Measurements from ENCODE around the gene TMEM238. TPM values are rescaled to one million over a fixed set of nuclear protein-coding genes. Genes with fewer than 3 reads are reported as not detected.

TMEM238 gene
- total and polyA plus RNA-seq, 10 of the 15 experiments (the other 5 are each of a cell fraction or from before 2014, with no cell fraction given), result 0.05 to 16.9 (median 0.58) TPM; not detected in 1

DNA sequence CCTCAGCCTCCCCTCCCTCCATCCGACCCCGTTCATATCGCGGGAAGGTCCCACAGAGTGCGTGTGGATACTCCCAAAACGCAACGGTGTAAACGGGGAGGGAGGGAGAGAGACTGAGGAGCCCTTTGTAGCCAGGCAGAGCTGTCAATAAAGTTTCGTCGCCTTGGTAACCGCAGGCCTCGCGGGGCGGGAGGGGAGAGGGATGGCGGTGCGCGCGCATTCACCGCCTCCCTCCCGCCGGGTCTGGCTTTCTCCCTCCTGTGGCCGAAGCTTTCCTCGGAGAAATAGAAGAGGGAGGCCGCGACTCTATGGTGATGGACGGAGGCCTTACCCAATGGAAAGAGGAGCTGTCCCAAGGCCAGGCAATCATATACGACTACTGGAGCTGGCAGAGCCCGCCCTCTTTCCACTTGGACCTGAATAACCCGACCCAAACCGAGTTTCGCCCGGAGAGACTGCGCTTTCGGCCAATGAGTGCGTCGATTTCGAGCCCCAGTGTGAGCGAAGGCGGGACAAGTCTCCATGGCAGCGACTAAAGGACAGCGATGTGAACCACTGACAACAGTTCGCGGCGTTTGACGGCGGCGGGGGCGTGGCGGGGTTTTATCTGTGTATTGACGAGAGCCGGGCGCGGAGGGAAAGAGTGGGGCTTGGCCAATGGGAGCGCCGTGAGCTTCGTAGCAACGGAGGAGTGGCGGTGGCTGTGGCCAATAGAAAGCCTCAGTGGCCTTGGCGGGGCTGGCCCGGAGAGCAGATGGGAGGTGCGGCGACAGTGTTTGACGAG, 44.8 kb downstream of the TMEM238 start, which contains the start of gene KMT5C (continued):
- peak; percentile 96 for TF ChIP-seq CEBPZ (IDR thresholded peaks at IDR 0.05; ENCODE audit: low read depth, low read length)
- TF ChIP-seq ZNF24 (IDR thresholded peaks at IDR 0.05), result no peak
- TF ChIP-seq CHD4 (IDR thresholded peaks at IDR 0.05), result no peak
- no peak for TF ChIP-seq ZNF592 (IDR thresholded peaks at IDR 0.05)
- 0 out of 2 replicates have a peak, but pooled peaks have one; percentile 22 for TF ChIP-seq JUND (IDR thresholded peaks at IDR 0.05; ENCODE audit: low read depth, low read length)
- TF ChIP-seq NR2C1 (IDR thresholded peaks at IDR 0.05), result no peak
- TF ChIP-seq NFIC (IDR thresholded peaks at IDR 0.05; ENCODE audit: low read depth, low read length), result no peak
- TF ChIP-seq CREB1 (IDR thresholded peaks at IDR 0.05; ENCODE audit: low read depth), result peak; percentile 98
- TF ChIP-seq RAD21 (IDR thresholded peaks at IDR 0.05; ENCODE audit: insufficient read depth, low read depth, low read length), result no peak
- TF ChIP-seq, protein P1, sequence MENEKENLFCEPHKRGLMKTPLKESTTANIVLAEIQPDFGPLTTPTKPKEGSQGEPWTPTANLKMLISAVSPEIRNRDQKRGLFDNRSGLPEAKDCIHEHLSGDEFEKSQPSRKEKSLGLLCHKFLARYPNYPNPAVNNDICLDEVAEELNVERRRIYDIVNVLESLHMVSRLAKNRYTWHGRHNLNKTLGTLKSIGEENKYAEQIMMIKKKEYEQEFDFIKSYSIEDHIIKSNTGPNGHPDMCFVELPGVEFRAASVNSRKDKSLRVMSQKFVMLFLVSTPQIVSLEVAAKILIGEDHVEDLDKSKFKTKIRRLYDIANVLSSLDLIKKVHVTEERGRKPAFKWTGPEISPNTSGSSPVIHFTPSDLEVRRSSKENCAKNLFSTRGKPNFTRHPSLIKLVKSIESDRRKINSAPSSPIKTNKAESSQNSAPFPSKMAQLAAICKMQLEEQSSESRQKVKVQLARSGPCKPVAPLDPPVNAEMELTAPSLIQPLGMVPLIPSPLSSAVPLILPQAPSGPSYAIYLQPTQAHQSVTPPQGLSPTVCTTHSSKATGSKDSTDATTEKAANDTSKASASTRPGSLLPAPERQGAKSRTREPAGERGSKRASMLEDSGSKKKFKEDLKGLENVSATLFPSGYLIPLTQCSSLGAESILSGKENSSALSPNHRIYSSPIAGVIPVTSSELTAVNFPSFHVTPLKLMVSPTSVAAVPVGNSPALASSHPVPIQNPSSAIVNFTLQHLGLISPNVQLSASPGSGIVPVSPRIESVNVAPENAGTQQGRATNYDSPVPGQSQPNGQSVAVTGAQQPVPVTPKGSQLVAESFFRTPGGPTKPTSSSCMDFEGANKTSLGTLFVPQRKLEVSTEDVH (IDR thresholded peaks at IDR 0.05; ENCODE audit: low read depth, partially characterized antibody), result peak; percentile 84
